ENCODE data around the gene CAB39L. TPM values are rescaled to one million over a fixed set of nuclear protein-coding genes. Genes with fewer than 3 reads are reported as not detected.

The CAB39L gene
- polyA plus RNA-seq, 5 donors, result 8.2 to 13.0 (median 10.1) TPM

DNA sequence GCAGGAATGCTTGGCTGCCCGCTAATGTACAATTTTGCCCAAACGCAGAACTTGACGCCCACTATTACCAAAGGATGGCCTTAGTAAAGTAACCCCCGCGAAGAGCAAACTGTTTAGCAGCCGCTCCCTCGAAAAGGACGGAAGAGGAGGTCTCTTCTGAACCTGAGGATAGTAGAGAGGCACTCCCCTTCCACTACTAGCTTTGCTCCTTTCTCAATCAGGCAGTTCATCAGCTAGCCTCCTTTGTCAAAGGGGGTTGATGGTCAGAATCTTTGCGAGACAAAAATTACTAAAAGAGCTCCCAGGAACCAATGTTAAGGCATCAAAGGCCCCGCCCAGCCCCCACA, 534 bp downstream of the CAB39L start:
- no peak for DNase-seq

DNA sequence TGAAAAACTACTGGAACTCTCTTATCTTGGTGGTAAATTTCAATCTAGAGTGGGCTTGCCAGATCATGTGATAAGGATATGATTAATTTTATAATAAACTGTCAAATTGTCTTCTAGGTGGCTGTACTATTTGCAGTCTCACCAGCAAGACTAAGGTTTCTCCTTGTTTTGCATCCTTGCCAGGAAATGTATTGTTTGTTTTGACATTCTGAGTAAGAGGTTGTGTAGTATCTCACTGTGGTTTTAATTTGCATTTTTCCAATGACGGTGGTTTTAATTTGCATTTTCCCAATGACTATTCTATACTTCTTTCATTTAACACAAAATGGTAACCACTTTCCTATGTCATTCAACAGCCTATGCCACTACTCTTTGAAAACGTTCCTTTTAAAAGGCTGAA, 2.0 kb downstream of the CAB39L start:
- DNase-seq, result no peak

DNA sequence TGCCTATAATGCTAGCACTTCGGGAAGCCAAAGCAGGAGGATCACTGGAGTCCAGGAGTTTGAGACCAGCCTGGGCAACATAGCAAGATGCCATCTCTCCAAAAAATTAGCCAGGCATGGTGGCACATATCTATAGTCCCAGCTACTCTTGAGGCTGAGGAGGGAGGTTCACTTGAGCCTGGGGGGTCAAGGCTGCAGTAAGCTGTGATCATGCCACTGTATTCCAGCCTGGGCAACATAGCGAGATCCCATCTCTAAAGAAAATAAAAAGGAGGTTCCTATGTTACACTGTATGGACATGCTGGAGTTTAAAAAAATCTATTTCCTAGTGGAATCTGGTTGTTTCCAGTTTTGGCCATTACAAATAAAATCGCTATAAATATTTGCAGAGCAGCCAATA, 2.6 kb downstream of the CAB39L start:
- DNase-seq, result no peak

DNA sequence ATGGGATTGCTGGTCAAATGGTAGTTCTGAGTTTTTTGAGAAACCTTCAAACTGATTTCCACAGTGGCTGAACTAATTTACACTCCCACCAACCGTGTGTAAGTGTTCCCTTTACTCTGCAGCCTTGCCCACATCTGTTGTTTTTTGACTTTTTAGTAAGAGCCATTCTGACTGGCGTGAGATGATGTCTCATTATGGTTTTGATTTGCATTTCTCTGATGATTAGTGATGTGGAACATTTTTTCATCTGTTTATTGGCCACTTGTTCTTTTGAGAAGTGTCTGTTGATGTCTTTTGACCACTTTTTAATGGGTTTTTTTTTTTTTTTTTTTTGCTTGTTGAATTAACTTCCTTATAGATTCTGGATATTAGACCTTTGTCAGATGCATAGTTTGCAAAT, 4.3 kb downstream of the CAB39L start:
- DNase-seq, result no peak

DNA sequence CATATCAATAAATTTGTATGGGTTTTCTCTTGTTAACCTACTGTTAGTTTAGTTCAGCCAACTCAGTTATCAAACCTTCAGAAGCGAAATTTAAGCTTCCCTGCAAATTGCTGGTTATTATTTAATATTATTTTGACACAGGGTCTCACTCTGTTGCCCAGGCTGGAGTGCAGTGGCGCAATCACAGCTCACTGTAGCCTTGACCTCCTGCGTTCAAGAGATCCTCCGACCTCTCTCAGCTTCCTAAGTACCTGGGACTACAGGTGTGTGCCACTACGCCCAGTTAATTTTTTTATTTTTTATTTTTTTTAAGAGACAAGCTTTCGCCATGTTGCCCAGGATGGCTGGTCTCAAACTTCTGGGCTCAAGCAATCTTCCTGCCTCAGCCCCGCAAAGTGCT, 6.2 kb downstream of the CAB39L start:
- DNase-seq, result no peak

DNA sequence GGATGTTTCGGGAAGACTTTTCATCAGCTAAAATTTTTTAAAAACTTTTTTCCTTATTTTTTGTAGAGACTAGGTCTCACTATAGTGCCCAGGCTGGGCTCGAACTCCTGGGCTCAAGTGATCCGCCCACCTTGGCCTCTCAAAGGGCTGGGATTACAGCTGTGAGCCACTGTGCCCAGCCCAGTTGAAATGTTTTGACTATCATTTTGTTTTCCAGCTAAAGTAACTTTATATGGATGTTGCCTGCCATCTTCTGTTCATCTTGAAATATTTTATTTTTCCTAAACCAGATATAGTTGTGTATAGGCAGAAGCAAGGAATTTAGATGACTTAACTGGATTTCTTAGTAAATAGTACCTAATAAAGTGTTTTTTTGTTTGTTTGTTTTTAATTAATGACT, 7.0 kb downstream of the CAB39L start:
- peak; percentile 16 to 27 for DNase-seq

DNA sequence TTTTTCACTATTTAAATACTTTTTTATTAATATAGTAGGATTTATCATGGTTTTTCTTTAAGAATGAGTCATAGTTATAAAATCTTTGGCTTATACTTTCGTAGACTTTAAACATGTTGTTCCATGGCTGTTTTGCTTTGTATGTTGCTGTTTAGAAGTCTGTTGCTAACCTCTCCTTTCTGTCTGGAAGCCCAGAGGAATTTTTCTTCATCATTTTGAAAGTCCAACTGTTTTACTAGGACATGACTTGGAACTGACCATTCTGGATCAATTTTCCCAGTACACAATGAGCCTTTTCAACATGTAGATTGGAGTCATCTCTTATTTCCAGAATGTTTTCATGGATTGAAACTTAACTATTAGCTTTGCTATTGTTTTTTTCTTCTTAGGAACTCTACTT, 7.9 kb downstream of the CAB39L start:
- DNase-seq, result no peak

DNA sequence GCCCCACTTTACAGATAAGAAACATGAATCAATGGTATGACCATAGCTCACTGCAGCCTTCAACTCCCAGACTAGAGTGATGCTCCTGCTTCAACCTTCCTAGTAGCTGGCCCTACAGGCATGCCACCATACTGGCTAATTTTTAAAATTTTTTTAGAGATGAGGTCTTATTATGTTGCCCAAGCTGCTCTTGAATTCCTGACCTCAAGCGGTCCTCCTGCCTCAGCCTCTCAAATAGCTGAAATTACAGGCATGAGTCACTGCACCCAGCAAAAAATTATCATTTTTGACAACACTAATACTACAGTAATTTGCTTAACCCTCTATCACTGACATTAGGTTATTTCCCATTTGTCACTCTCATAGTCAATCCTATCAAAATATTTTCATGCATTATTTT, 14.7 kb downstream of the CAB39L start:
- no peak for DNase-seq

DNA sequence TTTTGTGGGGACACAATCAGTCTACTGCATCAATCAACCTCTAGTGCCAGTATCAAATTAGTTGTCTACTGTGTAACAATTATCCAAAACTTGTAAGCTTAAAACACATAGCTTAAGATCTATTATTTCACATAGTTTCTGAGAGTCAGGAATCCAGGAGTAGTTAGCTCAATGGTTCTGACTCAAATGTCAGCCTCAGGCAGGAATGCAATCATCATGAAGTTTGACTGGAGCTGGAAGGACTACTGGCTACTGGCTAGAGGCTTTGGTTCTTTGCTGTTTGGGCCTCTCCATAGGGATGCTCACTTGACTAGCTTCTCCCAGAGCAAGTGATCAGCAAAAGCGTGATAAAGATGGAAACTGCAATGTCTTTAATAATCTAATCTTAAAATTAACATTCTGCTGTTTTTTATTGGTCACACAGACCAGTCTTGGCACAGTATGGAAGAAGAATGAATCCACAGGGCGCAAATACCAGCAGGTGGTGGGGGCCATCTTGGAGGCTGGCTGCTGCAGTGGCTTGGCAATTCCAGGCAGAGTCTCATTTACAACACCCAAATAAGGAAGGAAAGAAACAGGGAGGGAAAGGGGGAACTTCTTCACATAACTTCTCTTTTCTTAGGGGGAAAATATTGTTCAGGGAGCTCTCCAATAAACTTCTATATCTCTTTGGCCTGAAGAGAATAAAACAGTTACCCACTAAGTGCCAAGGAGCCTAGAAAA, 15.7 kb downstream of the CAB39L start:
- no peak for DNase-seq

DNA sequence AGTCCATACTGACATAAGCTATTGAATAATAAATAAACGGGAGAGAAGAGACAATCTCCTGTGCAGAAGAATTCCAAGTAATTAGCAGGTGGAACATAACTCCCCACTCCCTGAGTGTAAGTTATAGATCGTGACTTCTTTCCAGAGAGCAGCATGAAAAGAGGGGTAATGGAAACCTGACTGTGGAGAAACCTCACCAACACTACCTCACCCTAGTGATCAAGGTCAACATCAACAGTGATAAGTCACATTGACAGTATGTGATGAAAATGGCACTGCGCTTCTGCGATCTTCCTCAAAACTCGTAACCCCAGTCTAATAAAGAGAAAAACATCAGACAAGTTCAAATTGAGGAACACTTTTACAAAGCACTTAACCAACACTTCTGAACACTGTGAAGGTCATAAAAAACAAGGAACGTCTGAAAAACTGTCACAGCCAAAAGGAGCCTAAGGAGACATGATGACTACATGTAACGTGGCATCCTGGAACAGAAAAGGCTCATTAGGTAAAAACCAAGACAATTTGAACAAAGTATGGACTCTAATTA, 19.8 kb downstream of the CAB39L start:
- DNase-seq, result no peak

DNA sequence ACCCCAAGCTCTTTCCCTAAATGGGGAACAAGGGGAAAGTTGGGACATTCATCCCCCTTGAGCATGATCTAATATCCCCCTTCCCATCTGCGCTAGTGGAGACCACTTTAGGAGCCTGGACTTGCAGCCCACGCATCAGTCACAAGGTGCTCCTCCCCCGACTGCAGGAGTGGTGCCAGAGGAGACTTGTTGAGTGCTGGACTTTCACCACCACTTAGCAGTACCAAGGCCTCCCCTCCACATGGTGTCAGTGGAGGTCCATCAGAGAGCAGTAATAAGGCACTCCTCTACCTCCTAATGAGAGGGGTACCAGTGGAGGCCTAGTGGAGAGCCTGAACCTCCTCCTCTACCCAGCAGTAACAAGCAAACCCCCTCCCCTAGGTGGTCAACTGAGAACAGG, 22.5 kb downstream of the CAB39L start:
- DNase-seq, result no peak

DNA sequence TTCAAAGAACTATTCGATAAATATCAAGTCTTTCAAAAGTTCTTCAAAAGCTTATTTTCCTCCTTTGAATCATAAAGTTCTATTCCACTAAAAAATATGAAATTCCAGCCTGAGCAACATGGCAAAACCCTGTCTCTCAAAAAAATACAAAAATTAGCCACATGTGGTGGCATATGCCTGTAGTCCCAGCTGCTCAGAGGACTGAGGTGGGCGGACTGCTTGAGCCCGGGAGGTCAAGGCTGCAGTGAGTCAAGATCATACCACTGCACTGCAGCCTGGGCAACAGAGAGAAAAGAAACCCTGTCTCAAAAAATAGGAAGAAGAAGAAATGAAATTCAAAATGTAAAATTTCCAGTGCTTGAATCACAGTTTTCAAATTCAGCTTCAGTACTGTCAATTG, 24.6 kb downstream of the CAB39L start:
- DNase-seq, result no peak

DNA sequence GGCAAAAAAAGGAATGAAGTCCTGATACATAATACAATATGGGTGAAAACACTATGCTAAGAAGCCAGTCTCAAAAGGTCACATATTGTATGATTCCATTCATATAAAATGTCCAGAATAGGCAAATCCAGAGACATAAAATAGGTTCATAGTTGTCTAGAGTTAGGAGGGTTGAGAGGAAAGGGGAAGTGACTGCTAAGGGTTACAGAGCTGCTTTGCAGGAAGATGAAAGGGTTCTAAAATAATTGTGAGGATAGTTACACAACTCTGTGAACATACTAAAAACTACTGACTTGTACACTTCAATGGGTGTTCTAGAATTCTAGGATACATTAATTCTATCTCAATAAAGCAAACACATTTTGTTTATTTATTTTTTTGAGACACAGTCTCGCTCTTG, 25.7 kb downstream of the CAB39L start:
- DNase-seq, result no peak

DNA sequence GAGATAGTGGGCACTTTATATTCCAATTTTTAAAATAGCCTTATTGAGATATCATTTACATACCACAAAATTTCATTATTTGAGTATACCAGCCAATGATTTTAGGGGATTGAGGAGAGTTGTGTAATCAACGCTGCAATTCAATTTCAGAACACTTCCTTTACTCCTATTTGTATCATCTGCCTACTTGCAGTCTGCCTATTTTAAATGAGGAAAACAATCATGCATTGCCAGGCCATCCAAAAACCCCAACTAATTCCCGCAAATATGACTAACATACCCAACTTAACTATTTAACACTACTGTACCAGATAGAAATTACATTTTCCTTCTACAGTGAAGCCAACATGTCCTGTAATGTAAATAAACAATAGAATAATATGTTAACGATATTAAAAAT, 26.7 kb downstream of the CAB39L start:
- DNase-seq, result no peak

DNA sequence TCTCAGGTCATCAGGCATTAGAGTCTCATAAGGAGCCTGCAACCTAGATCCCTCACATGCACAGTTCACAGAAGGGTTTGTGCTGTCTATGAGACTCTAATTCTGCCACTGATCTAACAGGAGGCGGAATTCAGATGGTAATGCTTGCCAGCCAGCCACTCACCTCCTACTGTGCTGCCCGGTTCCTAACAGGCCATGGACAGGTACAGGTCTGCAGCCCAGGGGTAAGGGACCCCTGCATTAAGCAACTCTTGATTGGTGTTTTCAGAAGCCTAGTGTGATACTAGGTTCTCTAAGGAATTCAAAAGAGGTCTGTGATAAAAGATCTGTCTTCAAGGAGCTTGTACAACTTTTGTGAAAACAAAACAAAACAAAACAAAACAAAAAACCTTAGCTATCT, 31.1 kb downstream of the CAB39L start:
- DNase-seq, result no peak

DNA sequence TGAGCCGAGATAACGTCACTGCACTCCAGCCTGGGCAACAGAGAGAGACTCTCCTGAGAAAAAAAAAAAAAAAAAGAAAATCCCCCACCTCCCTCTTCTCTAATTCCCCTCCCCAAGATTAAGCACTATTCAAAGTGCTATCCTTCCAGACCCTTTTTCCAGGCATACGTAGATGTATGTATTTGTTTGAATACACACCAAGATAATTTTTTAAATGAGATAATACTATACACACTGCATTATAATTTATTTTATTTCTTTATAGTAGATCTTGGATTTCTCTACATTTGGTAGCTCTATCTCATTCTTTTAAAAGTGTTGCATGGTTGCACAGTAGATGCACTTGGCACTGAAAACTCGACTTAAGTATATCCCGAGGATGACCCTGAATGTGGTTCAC, 32.5 kb downstream of the CAB39L start:
- no peak for DNase-seq

DNA sequence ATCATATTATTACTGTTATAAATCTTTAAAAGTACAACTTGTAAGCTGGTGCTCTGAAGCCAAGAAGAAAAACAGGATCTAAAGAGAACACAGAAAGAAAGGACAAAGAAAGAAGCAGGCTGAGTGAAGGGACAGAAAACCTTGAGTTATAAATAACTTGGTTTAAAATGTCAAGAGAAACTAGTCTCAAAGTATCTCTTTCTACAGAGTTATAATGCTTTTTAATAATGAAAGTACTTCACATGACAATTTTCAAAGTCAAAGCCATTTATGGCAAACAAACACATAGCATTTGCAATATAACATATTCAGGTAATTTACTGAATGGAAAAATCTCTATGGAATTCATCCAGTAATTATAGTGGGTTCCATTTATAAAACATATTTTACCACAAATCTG, 33.4 kb downstream of the CAB39L start:
- DNase-seq, result no peak

DNA sequence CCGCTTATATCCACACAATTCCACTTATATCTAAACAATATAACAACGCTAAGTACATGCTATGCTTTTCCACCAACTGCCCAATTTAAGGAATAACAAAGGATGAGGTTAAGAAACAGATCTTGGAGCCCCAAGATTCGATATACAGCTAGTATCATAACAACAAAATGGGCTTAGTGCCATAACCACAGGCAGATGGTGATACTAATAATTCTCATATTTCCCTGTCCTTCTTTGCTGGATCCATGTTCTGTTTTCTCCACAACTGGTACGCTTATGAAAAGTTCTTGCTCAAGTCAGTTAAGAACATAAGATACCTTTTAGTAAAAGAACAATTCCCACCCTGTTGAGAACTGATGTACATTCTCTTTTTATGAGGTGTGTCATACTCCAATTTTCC, 33.9 kb downstream of the CAB39L start:
- DNase-seq, result no peak

DNA sequence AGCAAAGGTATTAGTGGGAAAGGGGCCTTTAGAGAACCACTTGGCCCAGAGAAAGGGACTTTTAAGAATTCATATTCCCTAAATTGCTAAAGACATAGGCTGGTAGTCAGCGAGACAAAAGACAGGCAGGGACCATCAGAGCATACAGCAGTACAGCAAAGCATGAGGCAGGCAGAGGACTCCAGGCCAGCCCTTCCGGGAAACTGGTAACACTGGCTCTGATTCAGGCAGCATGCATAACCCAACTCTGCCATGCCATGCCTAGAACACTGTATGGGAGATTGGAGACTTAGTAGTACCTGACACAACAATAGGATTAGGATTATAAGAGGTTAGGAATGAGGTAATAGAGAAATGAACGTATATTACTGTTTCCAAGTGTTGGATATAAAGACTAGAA, 34.9 kb downstream of the CAB39L start:
- no peak for DNase-seq

DNA sequence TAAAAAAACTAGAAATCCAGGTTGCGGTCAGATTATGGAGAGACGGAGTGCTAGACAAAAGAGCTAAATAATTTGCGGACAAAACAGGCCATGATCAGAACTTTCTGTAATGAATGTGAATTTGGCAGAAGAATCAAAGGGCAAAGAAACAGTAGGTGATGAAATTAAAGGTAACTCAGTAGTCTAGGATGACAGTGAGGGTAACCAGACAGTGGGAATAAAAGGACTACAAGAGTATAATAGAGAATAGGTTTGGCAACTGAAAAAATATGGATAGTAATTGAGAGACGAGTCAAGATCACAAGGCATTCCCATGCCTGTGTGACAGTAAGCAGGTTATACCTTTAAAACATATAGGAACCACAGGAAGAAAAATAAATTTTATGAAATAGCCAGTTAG, 35.9 kb downstream of the CAB39L start:
- no peak for DNase-seq

DNA sequence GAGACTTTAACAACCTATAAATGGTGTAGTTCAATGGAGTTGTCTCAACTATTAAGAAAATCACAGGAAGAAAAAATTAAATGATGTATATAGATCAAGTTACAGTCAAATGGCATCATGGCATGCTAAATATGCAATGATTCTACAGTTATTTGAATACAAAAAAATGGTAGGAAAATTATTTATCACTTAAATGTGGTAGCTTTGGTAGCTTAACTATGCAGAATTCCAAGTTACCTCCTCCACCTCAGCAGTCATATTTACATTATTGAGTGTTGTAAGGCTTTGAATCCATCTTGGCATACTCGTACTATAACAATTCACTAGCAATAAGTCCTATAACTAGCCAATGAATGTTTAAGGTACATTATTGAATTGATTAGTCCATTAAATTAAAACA, 36.8 kb downstream of the CAB39L start:
- no peak for DNase-seq

DNA sequence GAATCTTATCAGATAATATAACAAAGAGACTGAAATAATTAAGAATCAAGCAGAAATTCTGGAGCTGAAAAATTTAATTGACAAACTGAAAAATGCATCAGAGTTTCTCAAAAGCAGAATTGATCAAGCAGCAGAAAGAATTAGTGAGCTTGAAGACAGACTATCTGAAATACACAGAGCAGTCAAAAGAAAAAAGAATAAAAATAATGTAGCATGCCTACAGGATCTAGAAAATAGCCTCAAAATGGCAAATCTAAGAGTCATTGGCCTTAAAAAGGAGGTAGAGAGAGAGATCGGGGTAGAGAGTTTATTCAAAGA, 39.2 kb downstream of the CAB39L start:
- DNase-seq, result no peak

DNA sequence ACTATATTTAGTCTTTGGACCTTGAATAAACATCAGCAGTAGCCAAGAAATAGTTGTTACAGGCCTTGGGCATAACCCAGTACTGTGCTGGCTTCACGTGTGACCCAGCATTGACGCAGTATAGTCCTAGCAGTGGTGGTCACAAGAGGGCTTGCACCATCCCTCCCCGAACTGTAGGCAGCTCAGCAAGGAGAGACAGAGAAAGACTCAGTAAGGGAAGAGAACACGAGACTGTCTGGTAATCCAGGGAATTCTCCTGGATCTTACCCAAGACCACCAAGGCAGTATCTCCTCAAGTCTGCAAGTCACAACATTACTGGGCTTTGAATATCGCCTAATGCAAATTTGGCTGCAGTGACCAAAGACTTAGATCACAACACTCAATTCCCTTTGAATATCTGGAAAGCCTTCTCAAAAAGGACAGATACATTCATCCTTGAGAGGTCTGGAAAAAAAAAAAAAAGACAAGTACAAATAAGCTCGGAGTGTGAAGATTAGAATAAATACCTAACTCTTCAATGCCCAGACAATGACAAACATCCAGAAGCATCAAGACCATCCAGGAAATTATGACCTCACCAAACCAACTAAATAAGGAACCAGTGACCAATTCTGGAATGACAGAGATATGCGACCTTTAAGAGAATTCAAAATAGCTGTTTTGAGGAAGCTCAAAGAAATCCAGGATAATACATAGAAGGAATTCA, 39.7 kb downstream of the CAB39L start:
- no peak for DNase-seq
